GM04504 (cell line): ENCODE data around the gene INSC.

Experiments used
- DNase-seq: peaks from one replicate; pipeline ENCODE4 v3.0.0-alpha.2; 2012; ENCODE audit warnings: low read depth

The INSC gene

GRCh38 chr11:15217416-15217815 is 102.7 kb downstream of the INSC start:
- no peak for DNase-seq

GRCh38 chr11:15222777-15223176 is 108.1 kb downstream of the INSC start:
- no peak for DNase-seq

- no peak for DNase-seq
These were observed 108.6 kb downstream of the INSC start for GRCh38 chr11:15223318-15223717.

GRCh38 chr11:15224466-15224865 is 109.7 kb downstream of the INSC start:
- no peak for DNase-seq

- DNase-seq = no peak
These were observed 112.3 kb downstream of the INSC start for GRCh38 chr11:15227011-15227410.

- no peak for DNase-seq
These were observed 113.7 kb downstream of the INSC start for GRCh38 chr11:15228331-15228849.

GRCh38 chr11:15229069-15229468 is 114.3 kb downstream of the INSC start:
- no peak for DNase-seq

GRCh38 chr11:15232496-15232895 is 117.8 kb downstream of the INSC start:
- DNase-seq = no peak

GRCh38 chr11:15233371-15234165 is 118.8 kb downstream of the INSC start:
- no peak for DNase-seq

- DNase-seq = no peak
These were observed 120.1 kb downstream of the INSC start for GRCh38 chr11:15234796-15235195.

- DNase-seq = no peak
These were observed 121.8 kb downstream of the INSC start for GRCh38 chr11:15236559-15236958.

GRCh38 chr11:15238856-15239255 is 124.1 kb downstream of the INSC start:
- no peak for DNase-seq

GRCh38 chr11:15248749-15249148 is 134.0 kb downstream of the INSC start:
- DNase-seq = no peak

GRCh38 chr11:15258433-15259165 is 143.9 kb downstream of the INSC start:
- DNase-seq = peak; percentile 5

- DNase-seq = no peak
These were observed 152.3 kb downstream of the INSC start for GRCh38 chr11:15266999-15267398.

GRCh38 chr11:15268598-15268997 is 153.9 kb downstream of the INSC start:
- DNase-seq = no peak

- no peak for DNase-seq
These were observed 160.4 kb downstream of the INSC start for GRCh38 chr11:15275141-15275540.

- DNase-seq = no peak
These were observed 161.9 kb downstream of the INSC start for GRCh38 chr11:15276621-15277020.

GRCh38 chr11:15278128-15278527 is 163.4 kb downstream of the INSC start:
- peak; percentile 8 for DNase-seq

- DNase-seq = no peak
These were observed 165.7 kb downstream of the INSC start for GRCh38 chr11:15280393-15280792.

- no peak for DNase-seq
These were observed 168.0 kb downstream of the INSC start for GRCh38 chr11:15282754-15283153.

GRCh38 chr11:15286465-15286864 is 171.7 kb downstream of the INSC start:
- DNase-seq = peak; percentile 3

- DNase-seq = no peak
These were observed 174.1 kb downstream of the INSC start for GRCh38 chr11:15288863-15289262.
